CD4-positive, alpha-beta T cell treated with Interleukin-15 for 1 hour (primary cell): ENCODE data around the gene FOXP4.

Source experiments
- DNase-seq: peaks from one replicate; pipeline ENCODE4 v3.0.0-alpha.2; 2020

FOXP4 gene, protein sequence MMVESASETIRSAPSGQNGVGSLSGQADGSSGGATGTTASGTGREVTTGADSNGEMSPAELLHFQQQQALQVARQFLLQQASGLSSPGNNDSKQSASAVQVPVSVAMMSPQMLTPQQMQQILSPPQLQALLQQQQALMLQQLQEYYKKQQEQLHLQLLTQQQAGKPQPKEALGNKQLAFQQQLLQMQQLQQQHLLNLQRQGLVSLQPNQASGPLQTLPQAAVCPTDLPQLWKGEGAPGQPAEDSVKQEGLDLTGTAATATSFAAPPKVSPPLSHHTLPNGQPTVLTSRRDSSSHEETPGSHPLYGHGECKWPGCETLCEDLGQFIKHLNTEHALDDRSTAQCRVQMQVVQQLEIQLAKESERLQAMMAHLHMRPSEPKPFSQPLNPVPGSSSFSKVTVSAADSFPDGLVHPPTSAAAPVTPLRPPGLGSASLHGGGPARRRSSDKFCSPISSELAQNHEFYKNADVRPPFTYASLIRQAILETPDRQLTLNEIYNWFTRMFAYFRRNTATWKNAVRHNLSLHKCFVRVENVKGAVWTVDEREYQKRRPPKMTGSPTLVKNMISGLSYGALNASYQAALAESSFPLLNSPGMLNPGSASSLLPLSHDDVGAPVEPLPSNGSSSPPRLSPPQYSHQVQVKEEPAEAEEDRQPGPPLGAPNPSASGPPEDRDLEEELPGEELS

DNA sequence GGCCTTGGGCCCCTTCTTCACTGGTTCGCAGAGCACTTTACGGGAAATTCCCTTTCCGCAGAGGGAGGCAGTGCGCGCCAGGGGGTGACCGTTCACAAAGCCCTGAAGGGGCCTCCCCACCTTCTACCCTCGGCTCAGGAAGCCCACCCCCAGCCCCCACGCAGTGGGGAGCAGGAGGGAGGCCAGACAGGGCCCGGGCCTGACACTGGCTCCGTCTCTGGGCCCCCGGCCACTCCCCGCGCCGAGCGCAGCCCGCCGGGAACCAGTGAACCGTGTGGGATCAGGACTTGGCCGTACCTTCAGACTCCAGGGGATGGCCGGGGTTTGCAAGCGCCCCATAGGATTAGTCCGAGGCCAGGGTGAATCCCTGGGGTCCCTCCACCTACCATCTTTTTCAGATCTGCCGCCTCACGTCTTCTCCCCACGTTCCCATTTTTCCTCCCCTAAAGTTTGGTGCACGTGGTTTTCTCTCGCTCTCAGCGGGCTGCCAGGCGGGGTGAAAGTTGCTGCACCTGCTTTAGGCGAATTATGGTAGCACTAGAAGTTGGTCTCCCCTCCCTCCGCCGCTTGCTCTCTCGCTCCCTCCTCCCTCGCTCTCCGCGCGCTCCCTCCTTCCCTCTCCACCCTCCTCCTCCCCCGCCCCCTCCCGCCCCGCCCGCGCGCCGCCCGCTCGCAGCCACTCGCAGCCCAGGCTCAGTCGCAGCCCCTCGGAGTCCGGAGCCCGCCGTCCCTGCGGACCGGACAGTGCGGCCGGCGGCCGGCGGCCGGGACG, at the start of gene FOXP4:
TSS of gene FOXP4 (plus strand) at position 679 of the 772 bp plus-strand sequence. CDS start 19,380 bp downstream, outside the sequence.
- peak; percentile 86 for DNase-seq

DNA sequence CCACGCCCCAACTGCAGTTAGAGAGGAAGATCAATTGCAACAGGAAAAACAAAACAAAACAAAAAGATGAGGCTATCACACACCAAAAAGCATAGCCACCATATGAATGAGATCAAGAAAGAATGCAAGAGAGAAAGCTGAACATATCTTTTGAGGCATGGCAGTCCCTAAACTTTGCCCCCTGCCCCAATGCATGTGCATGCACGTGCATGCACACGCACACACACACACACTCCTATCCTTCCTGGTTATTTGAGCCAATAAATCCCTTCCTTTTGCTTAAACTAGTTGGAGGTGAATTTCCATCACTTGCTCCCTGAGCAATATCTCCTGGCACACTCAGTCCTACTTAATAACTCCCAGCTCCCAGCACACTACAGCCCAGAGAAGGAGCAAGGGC, 48.6 kb upstream of the FOXP4 start:
- no peak for DNase-seq

DNA sequence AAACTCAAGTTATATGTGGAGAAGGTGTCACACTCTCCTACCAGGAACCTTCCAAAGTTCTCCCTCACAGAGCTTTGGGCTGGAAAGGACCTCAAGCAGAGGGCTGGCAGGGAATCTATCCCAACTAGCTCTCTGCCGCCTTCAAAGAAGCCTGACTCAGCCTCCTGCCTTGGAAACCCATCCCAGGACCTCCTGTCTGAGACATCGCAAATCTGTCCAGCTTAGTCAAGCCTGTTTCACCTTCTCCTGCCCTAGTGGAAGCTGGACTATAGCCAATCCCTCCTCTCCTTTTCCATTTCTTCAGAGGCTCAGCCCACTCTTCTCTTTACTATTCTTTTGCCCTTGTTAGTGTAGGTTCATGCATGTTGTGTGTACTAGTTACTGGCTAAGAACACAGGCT, 48.2 kb upstream of the FOXP4 start:
- no peak for DNase-seq

- DNase-seq = no peak
These were observed 47.1 kb upstream of the FOXP4 start for GRCh38 chr6:41498968-41499599.

GRCh38 chr6:41500561-41500960, 45.6 kb upstream of the FOXP4 start:
- DNase-seq = no peak

DNA sequence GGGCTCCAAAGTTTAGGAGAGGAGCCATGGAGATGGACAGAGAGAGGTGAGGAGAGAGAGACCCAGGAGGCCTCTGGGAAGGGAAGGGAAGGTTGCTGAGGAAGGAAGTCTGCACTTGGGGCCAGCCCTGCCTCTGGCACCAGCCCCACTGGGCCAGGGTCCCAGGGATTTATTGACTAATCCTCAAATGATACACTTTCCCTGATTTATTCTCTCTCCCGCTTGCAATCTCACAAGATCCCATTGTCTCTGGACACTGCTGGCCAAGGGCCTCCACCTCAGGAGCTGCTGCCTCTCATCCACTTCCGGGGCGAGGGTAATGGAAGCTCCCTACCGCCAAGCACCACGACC, 43.6 kb upstream of the FOXP4 start:
- no peak for DNase-seq

- no peak for DNase-seq
These were observed 43.1 kb upstream of the FOXP4 start for GRCh38 chr6:41502917-41503671.

DNA sequence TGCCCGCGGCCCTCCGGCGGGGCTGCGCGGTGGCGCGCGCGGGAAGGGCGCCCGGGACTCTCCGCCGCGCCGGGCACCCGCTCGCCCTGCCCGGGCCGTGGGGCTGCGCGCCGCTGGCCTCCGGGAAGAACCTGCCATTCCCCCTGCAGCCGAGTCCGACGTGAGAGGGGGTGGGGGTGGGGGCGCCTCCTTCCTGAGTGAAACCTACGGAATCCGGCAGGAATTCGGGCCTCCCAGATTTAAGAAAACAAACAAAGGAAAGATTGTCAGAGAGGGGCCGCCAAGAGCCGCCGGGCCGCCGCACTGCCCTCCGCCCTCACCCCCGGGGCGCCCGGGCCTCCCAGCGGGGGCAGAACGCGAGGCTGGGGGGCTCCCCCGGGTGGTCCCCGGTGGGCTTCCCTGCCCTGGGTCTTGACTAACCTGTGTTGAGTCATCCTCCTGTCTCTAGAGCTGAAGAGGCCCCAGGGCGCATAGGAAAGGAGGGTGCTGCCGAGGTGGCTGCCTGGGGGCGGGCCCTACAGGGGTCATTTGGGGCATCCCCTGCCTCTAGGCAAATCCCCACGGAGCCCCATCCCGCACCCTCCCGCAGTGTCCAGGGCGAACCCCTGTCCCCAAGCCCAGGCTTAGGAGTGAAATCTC, 42.2 kb upstream of the FOXP4 start:
- DNase-seq = no peak

DNA sequence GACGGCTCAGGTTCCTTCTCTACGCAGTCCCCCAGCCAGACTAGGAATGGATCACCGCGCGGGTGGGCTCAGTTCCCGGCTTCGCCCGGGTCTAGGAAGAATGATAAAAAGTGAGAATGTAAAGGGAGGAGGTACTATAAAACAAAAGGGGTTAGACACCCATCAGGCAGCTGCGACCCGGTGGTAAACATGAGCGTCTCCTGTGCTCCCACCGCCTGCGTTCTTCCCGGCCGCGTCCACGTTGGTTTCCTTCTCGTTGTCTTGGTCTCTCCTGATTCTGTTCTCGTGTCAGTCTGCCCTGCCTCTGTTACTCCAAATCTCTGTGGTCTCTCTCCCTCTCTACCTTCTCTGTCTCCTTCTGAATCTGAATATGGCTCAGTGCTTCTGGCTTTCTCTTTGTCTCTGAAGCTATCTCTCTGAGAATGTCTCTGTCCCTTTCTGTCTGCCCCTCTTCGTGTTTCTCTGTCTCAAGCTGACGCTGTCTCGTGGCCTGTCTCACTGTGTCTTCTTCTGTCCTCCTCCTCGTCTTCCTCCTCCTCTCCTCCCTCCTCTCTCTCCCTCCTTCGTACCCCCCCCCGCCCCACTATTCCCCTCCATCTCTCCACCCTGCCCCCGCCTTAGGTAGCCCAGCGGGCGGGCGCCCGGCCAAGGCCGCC, 41.6 kb upstream of the FOXP4 start:
- DNase-seq = no peak

DNA sequence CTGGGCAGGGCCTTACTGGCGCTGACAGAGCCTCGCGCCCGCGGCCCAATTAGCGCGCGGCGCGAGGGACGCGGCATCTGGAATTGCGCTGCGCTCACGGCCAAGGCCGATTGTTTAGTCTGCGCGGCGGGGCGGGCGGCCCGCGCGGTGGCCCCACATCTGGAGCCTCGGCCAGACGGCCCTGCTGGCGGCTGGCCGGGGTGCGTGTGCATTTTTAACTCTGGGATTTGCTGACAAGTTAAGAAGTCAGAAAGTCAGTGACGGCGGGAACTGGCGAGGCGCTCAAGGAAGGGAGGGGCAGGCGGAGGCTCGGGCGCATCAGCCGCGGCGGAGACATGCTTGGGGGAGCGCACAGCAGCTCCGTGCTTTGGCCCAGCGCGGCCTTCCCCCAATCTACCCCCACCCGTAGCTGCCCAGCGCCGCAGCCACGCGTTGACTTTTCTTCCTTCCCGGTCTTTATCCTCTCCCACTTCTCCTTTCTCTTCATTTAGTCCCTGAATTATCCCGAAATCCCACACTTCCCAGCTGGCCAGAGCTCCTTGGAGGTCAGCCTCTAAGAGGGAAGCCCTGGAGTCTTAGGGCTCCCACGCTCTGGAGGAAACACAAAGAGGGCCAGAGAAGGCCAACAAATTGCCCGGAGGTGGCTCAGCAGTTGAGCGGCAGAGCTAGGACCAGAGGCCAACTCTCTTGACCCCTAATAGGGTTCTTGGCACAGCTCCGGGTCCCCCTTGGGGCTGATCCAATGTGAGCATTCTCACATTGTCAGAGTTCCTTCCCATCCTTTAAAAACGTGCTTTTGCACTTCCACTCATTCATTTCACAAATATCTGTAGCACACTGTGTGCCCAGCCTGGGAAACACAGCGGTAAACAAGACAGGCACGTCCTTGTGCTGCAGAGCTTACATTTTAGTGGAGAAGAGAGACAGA, 40.8 kb upstream of the FOXP4 start:
- DNase-seq = peak; percentile 48

GRCh38 chr6:41508479-41508878, 37.7 kb upstream of the FOXP4 start:
- no peak for DNase-seq

DNA sequence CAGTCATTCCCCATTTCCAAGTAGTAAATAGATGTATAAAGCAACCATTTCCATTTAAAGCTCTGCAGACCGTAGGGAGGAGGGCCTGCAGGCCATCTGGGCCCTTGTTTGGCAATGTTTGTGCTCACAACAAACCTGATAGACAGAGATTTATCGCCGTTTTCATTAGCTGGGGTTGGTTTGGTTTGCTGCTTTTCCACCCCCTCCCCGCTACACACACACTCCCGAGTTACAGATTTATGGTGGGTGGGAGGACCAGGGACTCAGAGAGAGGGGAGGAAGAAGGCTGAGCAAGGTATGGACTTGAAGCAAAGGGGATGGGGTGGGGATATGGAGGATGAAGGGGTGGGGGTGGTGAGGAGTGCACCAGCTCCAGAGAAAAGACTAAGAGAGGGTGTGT, 36.6 kb upstream of the FOXP4 start:
- no peak for DNase-seq

DNA sequence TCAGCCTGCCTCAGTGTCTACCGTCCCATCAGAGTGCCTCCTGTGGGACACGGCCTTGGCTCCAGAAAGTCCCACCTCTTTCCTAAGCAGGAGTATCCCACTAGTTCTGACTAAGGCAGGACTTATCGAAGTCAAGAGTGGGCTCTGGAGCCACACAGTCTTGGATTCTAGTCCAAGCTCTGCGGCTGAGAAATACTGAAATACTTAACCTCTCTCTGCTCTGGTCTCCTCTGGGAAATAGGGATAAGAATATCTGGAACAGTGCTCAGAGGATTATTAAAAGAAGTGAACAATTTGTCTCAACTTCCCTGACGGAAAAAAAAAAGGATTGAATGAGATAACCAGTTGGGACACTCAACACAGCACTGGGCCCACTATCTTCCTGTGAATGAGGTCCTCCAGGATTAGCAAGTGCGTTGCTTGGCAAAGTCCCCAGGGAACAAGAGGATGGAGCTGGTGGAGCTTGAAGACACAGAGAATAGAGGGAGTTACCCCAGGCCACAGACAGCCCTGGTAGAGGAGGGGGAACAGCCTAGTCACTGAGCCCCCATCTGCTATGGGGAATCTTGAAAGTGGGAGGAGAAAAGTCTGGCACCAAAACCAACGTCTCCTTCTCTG, 34.6 kb upstream of the FOXP4 start:
- DNase-seq = no peak

- no peak for DNase-seq
These were observed 34.0 kb upstream of the FOXP4 start for GRCh38 chr6:41512146-41512701.

DNA sequence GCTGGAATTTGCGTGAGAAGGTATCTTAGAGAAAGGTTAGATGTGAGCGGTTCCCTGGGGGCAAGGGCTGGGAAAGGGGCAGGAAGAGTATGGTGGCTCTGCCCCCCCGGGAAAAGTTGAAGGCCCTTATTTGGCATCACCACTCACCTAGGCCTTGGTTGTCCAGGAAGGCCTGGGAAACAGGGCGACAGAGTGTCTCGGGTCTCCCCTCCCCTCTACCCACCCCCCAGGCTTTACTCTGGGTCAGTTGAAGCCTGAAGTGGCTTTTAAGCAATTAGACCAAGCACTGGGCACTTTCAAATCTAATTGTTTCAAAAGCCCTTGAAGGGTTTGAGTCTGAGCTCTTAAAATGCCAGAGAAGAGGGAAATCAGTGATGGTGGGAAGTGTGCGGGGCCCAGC, 30.2 kb upstream of the FOXP4 start:
- no peak for DNase-seq

GRCh38 chr6:41518118-41518517, 28.1 kb upstream of the FOXP4 start:
- no peak for DNase-seq

DNA sequence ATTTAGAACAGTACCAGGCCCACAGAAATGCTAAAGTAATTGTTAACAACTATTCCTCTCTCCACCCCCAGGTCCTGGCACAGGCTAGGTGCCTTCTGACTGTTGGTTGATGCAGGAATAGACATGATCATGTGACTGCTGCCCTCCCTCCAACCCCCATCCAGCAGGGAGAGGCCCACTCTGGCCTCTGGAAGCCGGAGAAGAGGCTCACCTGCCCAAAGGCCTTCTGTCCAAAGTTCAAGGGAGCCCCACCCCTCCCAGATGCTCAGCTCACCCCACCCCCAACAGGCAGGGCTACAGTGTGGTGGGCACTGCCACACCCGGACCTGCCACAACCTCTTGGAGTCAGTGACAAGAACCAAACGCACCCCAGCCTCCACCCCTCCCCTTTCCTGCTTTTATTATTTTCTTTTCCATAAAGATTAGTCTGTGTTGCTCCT, 26.9 kb upstream of the FOXP4 start:
- no peak for DNase-seq

- DNase-seq = no peak
These were observed 26.2 kb upstream of the FOXP4 start for GRCh38 chr6:41519745-41520699.
